Measurements from ENCODE around the gene FOXN3.

FOXN3 gene

GRCh38 chr14:89243741-89244140 is 173.3 kb downstream of the FOXN3 start:
- H3K27me3 ChIP-seq, result no peaks in the 10 kb centered on the region
- no peak overlapping the region for H3K4me3 ChIP-seq
- no peaks in the 10 kb centered on the region for H3K36me3 ChIP-seq
- TF ChIP-seq, protein P1, sequence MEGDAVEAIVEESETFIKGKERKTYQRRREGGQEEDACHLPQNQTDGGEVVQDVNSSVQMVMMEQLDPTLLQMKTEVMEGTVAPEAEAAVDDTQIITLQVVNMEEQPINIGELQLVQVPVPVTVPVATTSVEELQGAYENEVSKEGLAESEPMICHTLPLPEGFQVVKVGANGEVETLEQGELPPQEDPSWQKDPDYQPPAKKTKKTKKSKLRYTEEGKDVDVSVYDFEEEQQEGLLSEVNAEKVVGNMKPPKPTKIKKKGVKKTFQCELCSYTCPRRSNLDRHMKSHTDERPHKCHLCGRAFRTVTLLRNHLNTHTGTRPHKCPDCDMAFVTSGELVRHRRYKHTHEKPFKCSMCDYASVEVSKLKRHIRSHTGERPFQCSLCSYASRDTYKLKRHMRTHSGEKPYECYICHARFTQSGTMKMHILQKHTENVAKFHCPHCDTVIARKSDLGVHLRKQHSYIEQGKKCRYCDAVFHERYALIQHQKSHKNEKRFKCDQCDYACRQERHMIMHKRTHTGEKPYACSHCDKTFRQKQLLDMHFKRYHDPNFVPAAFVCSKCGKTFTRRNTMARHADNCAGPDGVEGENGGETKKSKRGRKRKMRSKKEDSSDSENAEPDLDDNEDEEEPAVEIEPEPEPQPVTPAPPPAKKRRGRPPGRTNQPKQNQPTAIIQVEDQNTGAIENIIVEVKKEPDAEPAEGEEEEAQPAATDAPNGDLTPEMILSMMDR (IDR thresholded peaks at IDR 0.05), result no peak
- peaks cover 0 to 56% (median 35%) of the 10 kb centered on the region in 4 donors for H3K4me1 ChIP-seq
- H3K9me3 ChIP-seq, result no peaks in the 10 kb centered on the region
- DNase-seq, result no peak
- H3K27ac ChIP-seq, result peak overlapping the region in 1 of 2 donors; percentile 39
- intact Hi-C loops (cut with DNase I; ENCODE audit: low total_unique reads), result loop anchor here (10.0 kb wide), 1 partner anchor 171 kb away; the partner anchor contains the start of gene FOXN3

GRCh38 chr14:89243286-89243685 is 173.7 kb downstream of the FOXN3 start:
- Histone ChIP-seq H3K4me1 (peaks cover 0 to 51% (median 31%) of the 10 kb centered on the region in 4 donors), H3K4me3 (peak overlapping the region in 1 of 2 donors; percentile 6), H3K36me3 (no peaks in the 10 kb centered on the region), H3K9me3 (no peaks in the 10 kb centered on the region), H3K27me3 (no peaks in the 10 kb centered on the region), H3K27ac (peak overlapping the region; percentile 39 to 57)
- TF ChIP-seq, protein P1 (IDR thresholded peaks at IDR 0.05), result no peak
- intact Hi-C loops (cut with DNase I; ENCODE audit: low total_unique reads), result loop anchor here (10.0 kb wide), 1 partner anchor 172 kb away; the partner anchor contains the start of gene FOXN3
- no peak for DNase-seq

DNA sequence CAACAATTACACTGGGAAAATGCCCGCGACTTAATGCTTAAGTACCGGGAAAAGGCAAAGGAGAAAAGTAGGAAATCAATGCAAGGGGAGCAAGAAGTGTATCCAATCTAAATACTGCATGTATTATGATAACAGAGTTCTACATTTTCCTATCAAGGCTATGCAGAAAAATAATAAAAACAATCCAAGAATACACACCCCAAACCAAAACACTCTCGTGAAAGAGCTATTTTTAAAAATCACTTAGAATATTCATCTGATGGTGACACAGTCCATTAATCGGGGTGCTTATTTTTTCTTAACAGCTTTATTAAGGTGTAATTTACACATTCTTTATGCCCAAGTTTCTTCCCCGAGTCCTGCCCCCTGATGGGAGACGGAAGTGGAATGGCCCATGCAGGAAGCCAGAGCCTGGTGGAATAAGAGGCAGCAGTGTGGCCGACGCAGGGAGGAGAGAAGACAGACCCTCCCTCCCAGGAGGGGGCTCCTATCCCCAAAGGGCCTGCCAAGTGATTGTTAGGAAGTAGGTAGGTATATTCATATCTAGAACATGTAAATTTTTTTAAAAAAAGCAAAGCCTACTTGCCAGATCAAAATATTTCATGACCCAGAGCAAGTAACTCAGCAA is 174.3 kb downstream of the FOXN3 start:
- Histone ChIP-seq H3K27ac (peak overlapping the region; percentile 39 to 57), H3K27me3 (no peaks in the 10 kb centered on the region), H3K4me3 (peak overlapping the region in 1 of 2 donors; percentile 6), H3K9me3 (no peaks in the 10 kb centered on the region), H3K36me3 (no peaks in the 10 kb centered on the region), H3K4me1 (peaks cover 0 to 46% (median 28%) of the 10 kb centered on the region in 4 donors)
- TF ChIP-seq, protein P1 (IDR thresholded peaks at IDR 0.05), result no peak
- DNase-seq, result no peak
- intact Hi-C loops (cut with DNase I; ENCODE audit: low total_unique reads), result loop anchor here (10.0 kb wide), 1 partner anchor 172 kb away; the partner anchor contains the start of gene FOXN3

GRCh38 chr14:89241934-89242651 is 174.9 kb downstream of the FOXN3 start:
- intact Hi-C loops (cut with DNase I; ENCODE audit: low total_unique reads), result loop anchor here (10.0 kb wide), 1 partner anchor 173 kb away; the partner anchor contains the start of gene FOXN3
- TF ChIP-seq, protein P1 (IDR thresholded peaks at IDR 0.05), result peak in 1 of 2 experiments; percentile 17
- Histone ChIP-seq H3K4me1 (peaks cover 0 to 50% (median 30%) of the 10 kb centered on the region in 4 donors), H3K27ac (peak overlapping the region; percentile 57 to 64), H3K9me3 (no peaks in the 10 kb centered on the region), H3K4me3 (peak overlapping the region in 1 of 2 donors; percentile 6), H3K36me3 (no peaks in the 10 kb centered on the region), H3K27me3 (no peaks in the 10 kb centered on the region)
- no peak for DNase-seq

GRCh38 chr14:89241257-89241656 is 175.8 kb downstream of the FOXN3 start:
- intact Hi-C loops (cut with DNase I; ENCODE audit: low total_unique reads), result loop anchor here (10.0 kb wide), 1 partner anchor 174 kb away; the partner anchor contains the start of gene FOXN3
- Histone ChIP-seq H3K4me3 (no peak overlapping the region), H3K36me3 (no peaks in the 10 kb centered on the region), H3K27me3 (no peaks in the 10 kb centered on the region), H3K27ac (peak overlapping the region; percentile 57 to 64), H3K4me1 (peaks cover 0 to 58% (median 38%) of the 10 kb centered on the region in 4 donors), H3K9me3 (no peaks in the 10 kb centered on the region)
- TF ChIP-seq, protein P1 (IDR thresholded peaks at IDR 0.05), result no peak
- DNase-seq, result no peak
